Gastroesophageal sphincter (tissue), 4 donors: ENCODE results near the gene PDF. TPM values are rescaled to one million over a fixed set of nuclear protein-coding genes. Genes with fewer than 3 reads are reported as not detected.

ENCODE experiments used
- ATAC-seq: fragments of 150-250 bp; one replicate; pipeline ENCODE4 v1.9.1; 2016; ENCODE audit warnings: mild to moderate bottlenecking, moderate library complexity
- H3K27ac ChIP-seq, 4 donors: fragments of 200-600 bp; sonication (generic) in 3 of 4; 1 replicate in 3 of 4; 2 replicates in 1 of 4; pipeline ENCODE4 v1.5.1; 2016 to 2019
- H3K27me3 ChIP-seq: fragments of 200-600 bp; sonication (generic); one replicate; pipeline ENCODE4 v1.5.1; 2019
- H3K36me3 ChIP-seq, 2 donors: fragments of 200-600 bp; sonication (generic); one replicate each; pipeline ENCODE4 v1.5.1; 2019; ENCODE audit warnings: control low read depth in 1 of 2
- H3K4me1 ChIP-seq, 3 donors: fragments of 200-600 bp; sonication (generic); 1 replicate in 2 of 3; 2 replicates in 1 of 3; pipeline ENCODE4 v1.5.1; 2016 to 2019; ENCODE audit warnings: control low read depth in 2 of 3
- H3K4me3 ChIP-seq, 2 donors: fragments of 200-600 bp; sonication (generic); one replicate each; pipeline ENCODE4 v1.5.1; 2019; ENCODE audit warnings: mild to moderate bottlenecking in 1 of 2, moderate library complexity in 1 of 2
- H3K9me3 ChIP-seq, 3 donors: fragments of 200-600 bp; sonication (generic); one replicate each; pipeline ENCODE4 v1.5.1; 2017 to 2019; ENCODE audit warnings: control low read depth in 2 of 3
- CTCF ChIP-seq, 4 experiments: fragments of 200-600 bp in 2 of 4; fragments of 450-650 bp in 2 of 4; sonication (generic) in 1 of 4; IDR thresholded peaks; one replicate each; pipeline ENCODE4 v1.5.1; 2017 to 2019; ENCODE audit warnings: antibody characterized with exemption in 4 of 4, mild to moderate bottlenecking in 2 of 4, moderate library complexity in 2 of 4
- EP300 ChIP-seq: sonication (generic); formaldehyde crosslinking; IDR thresholded peaks from one replicate; pipeline ENCODE4 v1.6.1; 2017; ENCODE audit warnings: antibody characterized with exemption, mild to moderate bottlenecking
- POLR2A ChIP-seq, 2 donors: fragments of 450-650 bp; IDR thresholded peaks; one replicate each; pipeline ENCODE4 v1.6.1; 2017; ENCODE audit warnings: antibody characterized with exemption in 2 of 2, mild to moderate bottlenecking in 2 of 2, moderate library complexity in 1 of 2
- POLR2AphosphoS5 ChIP-seq: sonication (generic); formaldehyde crosslinking; IDR thresholded peaks from one replicate; pipeline ENCODE4 v1.6.1; 2017; ENCODE audit warnings: antibody characterized with exemption
- WGBS, 2 donors: methylation state at CpG; one replicate each; pipeline ENCODE4 v1.1.5; 2018; ENCODE audit warnings: low coverage in 1 of 2; 5-methylcytosine and 5-hydroxymethylcytosine counted together
- total RNA-seq, 4 donors: library from RNA; depleted of rRNA; stranded (reverse); fragments of >200 nt; gene quantifications; one replicate each; pipeline ENCODE4 v1.1.0, GENCODE V29; 2016

The PDF gene
- total RNA-seq, 4 donors from 2014 or later, result 0.49 to 16.0 (median 13.7) TPM

GRCh38 chr16:69350536-69351133 is 20.2 kb upstream of the PDF start:
- H3K4me3 ChIP-seq, result no peak overlapping the region
- peaks cover 0 to 43% of the 10 kb centered on the region in 2 donors for H3K36me3 ChIP-seq
- H3K4me1 ChIP-seq, result no peaks in the 10 kb centered on the region
- no peak for ATAC-seq
- no peaks in the 10 kb centered on the region for H3K27me3 ChIP-seq
- TF ChIP-seq CTCF (IDR thresholded peaks at IDR 0.05), result no peak
- TF ChIP-seq POLR2AphosphoS5, result no peak
- TF ChIP-seq POLR2A (IDR thresholded peaks at IDR 0.05), result no peak
- TF ChIP-seq EP300, result no peak
- no peaks in the 10 kb centered on the region for H3K9me3 ChIP-seq
- no peak overlapping the region for H3K27ac ChIP-seq
- WGBS, 2 donors, result 69 to 71% methylated on average over 5 to 6 of the region's 6 CpGs

GRCh38 chr16:69349536-69349935 is 19.1 kb upstream of the PDF start:
- no peak for TF ChIP-seq POLR2AphosphoS5
- no peak for TF ChIP-seq EP300
- TF ChIP-seq POLR2A (IDR thresholded peaks at IDR 0.05), result no peak
- no peak for TF ChIP-seq CTCF (IDR thresholded peaks at IDR 0.05)
- Histone ChIP-seq H3K4me1 (no peaks in the 10 kb centered on the region), H3K36me3 (peaks cover 0 to 43% of the 10 kb centered on the region in 2 donors), H3K4me3 (no peak overlapping the region), H3K9me3 (no peaks in the 10 kb centered on the region), H3K27ac (no peak overlapping the region), H3K27me3 (no peaks in the 10 kb centered on the region)
- 74 to 97% methylated on average over 5 to 6 of the region's 10 CpGs for WGBS, 2 donors
- no peak for ATAC-seq

GRCh38 chr16:69348222-69348621 is 17.8 kb upstream of the PDF start:
- ATAC-seq, result no peak
- Histone ChIP-seq H3K9me3 (no peaks in the 10 kb centered on the region), H3K27me3 (no peaks in the 10 kb centered on the region), H3K36me3 (peaks cover 0 to 52% of the 10 kb centered on the region in 2 donors), H3K4me3 (no peak overlapping the region), H3K27ac (no peak overlapping the region), H3K4me1 (no peaks in the 10 kb centered on the region)
- 63 to 94% methylated on average over 1 to 3 of the region's 6 CpGs for WGBS, 2 donors
- TF ChIP-seq EP300 (no peak), POLR2AphosphoS5 (no peak), CTCF (IDR thresholded peaks at IDR 0.05) (no peak), POLR2A (IDR thresholded peaks at IDR 0.05) (no peak)

GRCh38 chr16:69346683-69347082 is 16.3 kb upstream of the PDF start:
- 85 to 86% methylated on average over 4 to 6 of the region's 6 CpGs for WGBS, 2 donors
- Histone ChIP-seq H3K36me3 (peaks cover 0 to 42% of the 10 kb centered on the region in 2 donors), H3K4me3 (no peak overlapping the region), H3K9me3 (no peaks in the 10 kb centered on the region), H3K27me3 (no peaks in the 10 kb centered on the region), H3K4me1 (no peaks in the 10 kb centered on the region), H3K27ac (no peak overlapping the region)
- no peak for ATAC-seq
- TF ChIP-seq POLR2A (IDR thresholded peaks at IDR 0.05) (no peak), EP300 (no peak), POLR2AphosphoS5 (no peak), CTCF (IDR thresholded peaks at IDR 0.05) (no peak)

GRCh38 chr16:69345923-69346322 is 15.5 kb upstream of the PDF start:
- ATAC-seq, result no peak
- Histone ChIP-seq H3K36me3 (peaks cover 0 to 40% of the 10 kb centered on the region in 2 donors), H3K27ac (no peak overlapping the region), H3K4me1 (peaks cover 0 to 2% (median 0%) of the 10 kb centered on the region in 3 donors), H3K9me3 (no peaks in the 10 kb centered on the region), H3K27me3 (no peaks in the 10 kb centered on the region), H3K4me3 (no peak overlapping the region)
- 67 to 85% methylated on average over 3 to 4 of the region's 4 CpGs for WGBS, 2 donors
- TF ChIP-seq POLR2A (IDR thresholded peaks at IDR 0.05) (no peak), EP300 (no peak), CTCF (IDR thresholded peaks at IDR 0.05) (no peak), POLR2AphosphoS5 (no peak)
